GM19328 (cell line): ENCODE data around the gene MTFP1.

Source experiments
- ATAC-seq: cut with Tn5 transposase; IDR thresholded peaks from one replicate; pipeline ENCODE4 v1.9.1; 2021; ENCODE audit warnings: mild to moderate bottlenecking, moderate library complexity; ENCODE audit not compliant: unreplicated experiment

Gene MTFP1, protein sequence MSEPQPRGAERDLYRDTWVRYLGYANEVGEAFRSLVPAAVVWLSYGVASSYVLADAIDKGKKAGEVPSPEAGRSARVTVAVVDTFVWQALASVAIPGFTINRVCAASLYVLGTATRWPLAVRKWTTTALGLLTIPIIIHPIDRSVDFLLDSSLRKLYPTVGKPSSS

DNA sequence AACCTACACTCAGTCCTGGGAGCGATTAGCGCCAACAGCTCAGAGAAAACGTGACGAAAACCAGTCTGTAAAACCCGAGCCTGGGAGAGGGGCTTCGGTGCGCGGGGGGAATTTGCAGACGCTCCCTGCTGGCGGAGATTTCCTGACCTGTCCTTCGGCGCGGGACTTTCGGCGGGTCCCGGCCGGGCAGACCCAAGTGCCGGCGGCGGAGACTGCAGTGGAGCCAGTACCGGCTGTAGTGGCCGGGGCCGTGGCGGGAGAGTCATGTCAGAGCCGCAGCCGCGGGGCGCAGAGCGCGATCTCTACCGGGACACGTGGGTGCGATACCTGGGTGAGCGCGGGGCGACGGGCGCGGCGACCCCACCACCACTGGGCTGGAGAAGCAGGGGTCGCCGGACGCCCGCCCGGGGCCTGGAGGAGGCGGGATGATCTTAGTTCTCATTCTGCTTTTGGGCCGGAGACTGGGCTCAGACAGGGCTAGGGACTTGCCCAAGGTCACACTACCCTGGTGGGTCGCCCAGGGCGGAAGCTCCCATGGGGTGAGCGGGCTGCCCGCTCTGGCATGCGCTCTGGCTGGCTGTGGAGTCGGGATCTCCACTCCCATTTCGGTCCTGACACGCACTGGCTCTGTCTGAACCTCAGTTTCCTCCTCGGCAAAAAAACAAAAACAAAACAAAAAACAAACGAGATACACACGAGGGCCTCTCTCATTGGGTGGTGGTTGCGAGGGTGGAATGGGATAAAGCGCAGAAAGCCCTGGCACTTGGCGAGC, at the start of gene MTFP1:
Gene MTFP1, plus strand, starts transcription at position 153 of the 772 bp plus-strand sequence. Its CDS starts 112 bp downstream, at position 265.
- ATAC-seq = no peak

DNA sequence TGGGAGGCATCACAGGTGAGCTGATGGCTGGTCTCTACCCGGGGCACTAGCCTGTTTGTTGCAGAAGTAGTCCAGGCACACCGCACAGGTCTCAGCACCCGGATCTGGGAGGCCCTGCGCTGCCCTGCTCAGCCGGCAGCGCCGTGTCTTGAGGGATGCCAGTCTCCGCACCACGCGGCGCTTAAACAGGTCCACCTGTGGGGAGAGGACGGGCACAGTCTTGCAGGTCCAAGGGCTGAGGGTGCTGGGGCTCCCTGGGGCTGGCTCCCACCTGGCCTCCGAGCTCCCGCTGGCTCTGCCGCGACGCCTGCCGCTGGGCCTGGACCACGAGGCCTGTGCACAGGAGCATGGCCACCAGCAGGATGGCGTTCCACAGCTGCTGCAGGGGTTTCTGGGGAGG, 45.6 kb upstream of the MTFP1 start:
- ATAC-seq = no peak

DNA sequence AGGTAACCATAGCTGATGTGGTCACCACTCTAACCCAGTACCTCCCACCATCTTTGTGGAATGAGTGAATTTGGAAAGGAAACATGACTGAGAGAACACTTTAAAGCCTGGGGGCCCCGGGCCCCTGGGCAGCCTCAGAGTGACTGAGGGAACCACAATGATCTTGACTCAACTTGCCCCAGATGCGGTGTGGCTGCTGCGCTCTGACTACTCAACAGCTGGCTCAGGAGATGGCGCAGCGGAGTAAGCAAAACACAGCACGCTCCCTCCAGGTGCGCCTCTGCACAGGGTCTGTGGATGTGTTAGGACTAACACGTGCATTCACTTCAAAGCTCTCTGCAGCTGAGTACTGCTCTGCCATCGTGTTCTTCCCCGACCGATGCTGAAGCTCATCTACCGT, 44.3 kb upstream of the MTFP1 start:
- ATAC-seq = no peak

DNA sequence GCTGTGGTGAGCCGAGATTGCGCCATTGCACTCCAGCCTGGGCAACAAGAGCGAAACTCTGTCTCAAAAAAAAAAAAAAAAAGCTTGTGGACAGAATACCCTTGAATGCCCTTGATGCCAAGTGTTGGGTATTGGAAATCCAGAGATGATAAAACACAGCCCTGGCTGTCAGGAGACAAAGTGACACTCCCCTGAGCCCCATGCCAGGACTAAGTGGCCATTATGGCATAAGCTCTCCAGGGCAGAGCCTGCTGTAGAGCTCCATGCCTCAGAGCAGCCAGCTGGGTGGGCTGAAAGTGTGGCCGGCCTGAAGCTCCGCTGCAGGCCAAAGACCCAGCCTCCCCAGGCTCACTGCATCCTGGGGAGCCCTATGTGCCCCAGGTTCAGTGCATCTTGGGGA, 43.2 kb upstream of the MTFP1 start:
- ATAC-seq = no peak

DNA sequence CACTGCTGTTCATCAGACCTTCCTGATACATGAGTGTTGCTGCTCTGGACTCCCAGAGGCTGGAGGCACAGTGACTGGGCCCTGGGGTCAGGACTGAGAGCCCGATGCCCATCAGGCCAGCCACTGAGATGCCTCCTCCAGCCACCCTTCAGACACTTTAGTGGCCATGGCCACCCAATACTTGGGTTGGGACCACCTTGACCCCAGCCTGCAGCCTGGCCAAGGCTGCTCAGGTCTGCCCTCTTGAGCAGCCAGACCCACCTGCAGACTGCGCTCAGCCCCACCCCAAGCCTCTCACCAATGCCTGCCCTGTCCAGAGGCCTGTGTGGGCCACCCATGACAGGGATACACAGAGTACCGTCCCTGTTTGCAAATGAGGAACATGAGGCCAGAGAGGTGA, 42.5 kb upstream of the MTFP1 start:
- ATAC-seq = no peak

DNA sequence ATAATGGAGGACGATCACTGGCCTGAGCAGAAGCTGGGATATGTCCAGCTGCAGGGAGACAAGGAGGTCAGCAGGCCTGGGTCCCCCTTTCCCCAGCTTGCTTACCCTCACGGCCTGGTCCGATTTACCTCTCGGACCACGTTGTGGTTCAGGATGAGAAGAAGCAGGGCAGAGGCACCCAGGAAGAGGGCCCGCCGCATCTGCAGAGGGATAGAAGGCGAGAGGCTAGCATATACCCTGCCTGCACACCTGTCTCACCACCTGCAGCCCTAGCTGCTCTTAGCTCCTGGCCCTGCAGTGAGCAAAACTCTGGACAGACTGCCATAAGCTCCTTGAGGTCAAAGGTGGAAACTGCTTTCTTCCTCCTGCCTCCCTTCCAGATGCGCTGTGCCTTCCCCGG, 39.6 kb upstream of the MTFP1 start:
- no peak for ATAC-seq

DNA sequence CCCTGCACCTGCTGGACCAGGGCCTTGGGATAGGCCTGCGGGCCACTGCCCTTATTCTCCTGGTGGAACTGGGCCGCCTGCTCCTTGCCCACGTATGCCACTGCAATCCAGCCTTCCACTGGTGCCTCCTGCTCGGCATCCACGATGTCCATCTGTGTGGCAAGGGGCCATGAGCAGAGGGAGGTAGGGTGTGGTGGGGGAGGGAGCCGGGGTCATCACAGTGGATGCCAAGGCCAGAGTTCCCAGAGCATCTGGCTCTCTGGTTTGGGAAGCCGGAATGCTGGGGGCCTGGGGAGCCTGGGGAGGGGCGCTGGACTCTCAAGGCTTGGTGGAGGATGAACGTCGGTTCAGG, 39.0 kb upstream of the MTFP1 start:
- ATAC-seq = no peak

DNA sequence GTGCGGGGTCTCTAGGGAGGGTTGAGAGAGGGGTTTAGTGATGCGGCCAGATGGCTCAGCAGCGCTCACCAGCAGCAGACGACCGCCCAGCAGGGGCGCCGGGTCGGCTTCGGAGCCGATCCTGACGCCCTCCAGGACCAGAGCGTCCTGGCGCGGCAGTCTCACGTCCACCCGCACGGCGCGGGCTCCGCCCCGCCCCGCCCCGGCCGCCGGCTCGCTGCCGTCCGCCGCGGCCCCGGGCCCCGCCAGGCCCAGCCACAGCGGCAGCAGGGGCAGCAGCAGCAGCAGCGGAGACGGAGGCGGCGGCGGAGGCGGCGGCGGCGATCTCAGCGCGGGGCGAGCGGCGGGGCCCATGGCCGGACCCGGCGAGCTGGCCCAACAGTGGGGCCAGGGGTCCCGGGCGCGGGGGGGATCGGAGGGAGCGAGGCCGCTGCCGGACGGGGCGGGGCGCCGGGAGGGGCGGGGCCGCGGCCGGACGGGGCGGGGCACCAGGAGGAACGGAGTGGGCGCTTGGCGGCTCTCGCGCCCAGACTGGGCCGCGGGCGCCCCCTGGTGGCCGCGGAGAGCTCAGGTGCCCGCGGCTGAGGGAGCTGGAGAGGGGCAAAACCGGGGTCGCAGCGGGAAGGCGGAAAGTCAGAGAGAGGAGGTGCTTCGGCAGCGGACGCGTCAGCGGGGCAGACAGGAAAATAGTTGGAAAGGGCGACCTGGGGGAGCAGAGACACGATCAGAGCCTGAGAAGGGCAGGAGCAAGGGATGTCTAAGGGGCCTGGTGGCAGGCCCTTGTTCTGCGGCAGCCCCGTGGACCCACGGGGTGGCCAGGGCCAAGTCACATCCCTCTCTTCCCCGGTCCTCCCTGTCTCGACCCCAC, 38.4 kb upstream of the MTFP1 start, which contains the start of gene RNF215:
Gene RNF215, minus strand, starts transcription at position 452 of the 868 bp plus-strand sequence. Its CDS starts 98 bp downstream, at position 354.
- ATAC-seq = peak; percentile 58

DNA sequence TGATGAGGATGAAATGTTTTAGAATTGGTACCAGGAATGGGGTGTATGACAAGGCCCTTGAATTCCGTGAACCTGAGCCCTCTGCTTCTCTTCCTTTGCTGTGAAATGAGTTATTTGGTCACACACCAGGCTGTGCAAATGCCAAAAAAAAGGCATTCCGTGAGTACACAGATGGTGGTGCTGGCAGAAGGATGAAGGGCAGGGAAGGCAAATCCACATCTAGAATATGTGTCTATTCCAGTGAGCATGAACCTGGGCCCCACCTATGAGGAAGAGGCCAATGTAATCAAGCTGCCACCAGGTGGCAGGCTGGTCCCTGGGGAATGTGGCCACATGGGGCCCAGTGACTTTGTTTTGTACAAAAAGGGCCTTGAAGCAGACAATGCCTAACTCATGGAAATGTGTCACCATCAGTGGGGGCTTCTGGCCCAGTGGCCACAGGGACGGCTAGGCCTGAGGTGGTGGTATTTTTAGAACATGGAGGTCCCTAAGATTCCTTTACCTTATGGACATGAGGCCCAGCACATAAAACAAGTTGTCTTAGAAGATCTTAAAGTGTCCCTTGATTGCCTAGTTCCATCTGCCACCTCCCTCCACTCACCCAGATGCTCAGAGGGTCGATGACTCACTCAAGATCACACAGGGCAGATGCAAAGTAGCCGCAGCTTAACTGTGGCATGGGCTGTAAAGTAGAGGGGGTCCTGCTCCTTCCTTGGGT, 34.4 kb upstream of the MTFP1 start:
- ATAC-seq = no peak

DNA sequence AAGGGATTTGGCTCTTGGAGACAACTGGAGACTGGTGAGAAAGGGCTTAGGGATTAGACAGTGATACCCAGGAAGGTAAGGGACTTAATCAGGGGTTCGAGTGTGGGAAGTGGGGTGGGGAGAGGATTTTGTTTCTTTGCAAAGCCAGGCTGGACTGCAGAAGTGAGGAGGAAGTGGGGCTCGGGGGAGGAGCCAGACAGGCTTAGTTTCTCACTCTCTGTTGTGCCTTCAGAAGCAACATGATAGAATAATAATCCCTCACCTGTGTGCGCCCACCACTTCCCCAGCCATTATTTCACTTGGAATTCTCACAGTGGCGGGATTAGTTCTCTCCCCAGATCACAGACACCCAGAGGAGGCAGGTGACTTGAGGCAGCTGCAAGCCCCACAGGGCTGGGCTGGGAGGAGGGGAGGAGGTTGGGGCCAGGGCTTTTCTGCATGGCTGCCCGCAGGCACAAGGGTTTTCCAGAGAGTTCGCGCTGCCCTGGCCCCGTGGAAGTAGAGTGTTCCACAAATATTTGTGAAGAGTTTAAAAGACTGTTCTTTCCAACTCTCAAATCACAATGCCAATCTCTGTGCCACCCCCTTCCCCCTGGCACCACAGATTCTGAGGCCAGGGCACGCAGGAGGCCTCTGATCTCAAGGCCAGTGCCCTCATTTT, 32.8 kb upstream of the MTFP1 start:
- ATAC-seq = no peak

DNA sequence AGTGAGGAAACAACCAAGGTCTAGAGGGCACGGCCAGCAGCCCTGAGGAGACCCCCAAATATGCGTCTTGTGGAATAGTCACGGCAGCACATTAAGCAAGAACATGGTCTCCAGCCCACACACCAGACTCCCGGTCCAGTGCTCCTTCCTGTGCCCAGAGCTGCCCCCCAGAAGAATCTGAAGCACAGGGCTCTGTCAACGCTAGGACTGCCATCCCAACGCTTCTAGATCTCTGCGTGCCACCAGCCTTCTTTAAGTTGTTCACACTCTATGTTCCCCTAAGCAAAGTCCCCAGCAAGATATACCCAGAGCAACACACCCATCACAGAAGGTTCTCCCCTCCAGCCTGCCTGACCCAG, 32.3 kb upstream of the MTFP1 start:
- no peak for ATAC-seq

DNA sequence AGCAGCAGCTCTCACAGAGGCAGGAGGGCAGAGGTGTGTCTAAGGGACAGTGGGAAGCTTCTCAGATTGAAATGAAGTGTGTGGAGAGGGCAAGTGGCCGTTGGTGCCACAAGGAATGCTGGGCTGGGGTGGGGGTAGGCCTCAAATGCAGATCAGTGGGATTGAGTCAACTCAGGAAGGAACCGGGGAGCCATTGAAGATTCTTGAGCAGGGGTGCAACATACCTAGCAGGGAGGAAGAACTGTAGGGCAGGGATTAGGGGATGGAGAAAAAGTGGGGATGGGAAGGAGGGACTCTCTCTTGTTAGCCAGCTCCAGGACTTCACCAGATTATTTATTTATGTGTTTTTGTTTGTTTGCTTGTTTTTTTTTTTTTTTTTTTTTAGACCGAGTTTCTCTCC, 31.7 kb upstream of the MTFP1 start:
- ATAC-seq = no peak

DNA sequence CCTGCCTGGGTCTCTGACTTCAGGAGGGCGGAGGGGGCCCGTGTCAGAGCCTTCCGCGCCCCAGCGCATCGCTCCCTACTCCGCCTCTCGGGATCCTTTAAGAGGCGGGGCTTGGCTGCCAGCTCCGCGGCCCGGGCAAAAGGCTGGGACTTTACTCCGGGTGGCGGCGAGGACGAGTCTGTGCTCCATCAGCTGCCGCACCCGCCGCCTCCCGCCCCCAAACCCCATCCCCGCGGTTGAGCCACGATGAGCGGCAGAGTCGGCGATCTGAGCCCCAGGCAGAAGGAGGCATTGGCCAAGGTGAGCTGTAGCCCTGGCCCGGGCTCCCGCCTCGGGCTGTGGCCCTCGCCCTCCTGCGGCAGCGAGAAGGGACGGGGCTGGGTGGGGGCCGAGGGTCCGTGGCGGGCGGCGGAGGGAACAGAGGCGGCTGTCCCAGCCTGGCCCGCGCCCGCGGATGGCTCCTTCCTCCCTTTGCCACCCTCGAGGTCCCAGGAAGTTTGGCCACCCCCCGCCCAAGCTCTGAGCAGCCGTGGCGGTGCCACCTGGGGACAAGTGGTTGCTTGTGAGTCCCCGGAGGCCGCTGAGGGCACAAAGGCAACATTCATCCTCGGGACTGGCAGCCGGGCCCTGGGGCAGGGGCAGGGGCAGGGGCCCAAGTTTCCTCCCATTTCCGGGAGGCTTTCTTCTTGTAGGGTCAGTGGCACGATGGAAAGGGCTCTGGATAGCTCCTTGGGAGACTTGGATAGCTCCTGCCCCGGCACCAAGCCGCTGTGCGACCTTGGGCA, 28.5 kb upstream of the MTFP1 start, which contains the start of gene SEC14L2:
Gene SEC14L2, plus strand, starts transcription at position 148 of the 785 bp plus-strand sequence. Its CDS starts 99 bp downstream, at position 247.
- ATAC-seq = no peak

DNA sequence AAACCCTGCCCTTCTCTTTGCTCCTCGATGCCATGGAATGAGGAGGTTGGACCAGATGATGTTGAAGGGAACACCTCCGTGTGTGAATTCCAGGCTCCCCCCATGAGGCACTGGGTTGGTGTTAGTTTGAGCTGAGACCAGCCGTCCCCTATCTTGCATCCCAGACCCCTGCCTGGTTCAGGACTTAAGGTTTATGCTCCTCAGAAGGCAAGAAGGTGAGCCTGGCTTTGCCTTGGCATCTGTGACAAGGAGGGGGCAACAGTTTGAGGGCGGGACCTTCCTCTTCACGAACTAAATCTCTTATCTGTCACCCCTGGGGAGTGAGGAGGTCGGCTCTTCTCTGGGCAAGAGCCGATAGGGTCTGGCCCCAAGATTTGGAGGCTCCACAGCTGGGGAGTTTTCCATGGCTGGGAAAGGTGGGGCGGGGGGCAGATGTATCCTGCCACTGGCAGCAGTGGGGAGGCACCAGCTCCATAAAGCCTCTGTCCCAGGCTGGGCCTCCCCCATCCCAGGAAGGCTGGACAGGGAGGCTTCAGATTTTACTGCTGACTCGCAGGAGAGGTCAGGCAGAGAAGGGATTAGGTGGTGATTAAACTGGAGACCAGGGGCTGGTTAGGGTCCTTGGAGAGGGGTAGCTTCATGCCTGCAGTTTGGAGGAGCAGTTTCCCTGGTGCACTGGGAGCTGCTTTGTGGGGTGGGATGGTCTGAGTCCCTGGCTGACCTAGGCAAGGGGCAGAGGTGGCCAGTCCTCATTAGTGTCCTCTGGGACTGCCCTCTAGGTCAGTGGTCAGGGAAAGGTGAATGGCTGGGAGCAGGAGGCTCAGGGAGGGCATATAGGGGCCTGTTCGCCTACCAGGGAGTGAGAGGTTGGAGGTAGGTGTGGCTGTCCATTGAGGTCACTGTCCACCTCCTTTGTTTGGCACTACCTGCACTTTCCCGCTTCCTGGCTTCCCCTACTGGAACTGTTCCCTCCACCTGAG, 27.6 kb upstream of the MTFP1 start:
- no peak for ATAC-seq

DNA sequence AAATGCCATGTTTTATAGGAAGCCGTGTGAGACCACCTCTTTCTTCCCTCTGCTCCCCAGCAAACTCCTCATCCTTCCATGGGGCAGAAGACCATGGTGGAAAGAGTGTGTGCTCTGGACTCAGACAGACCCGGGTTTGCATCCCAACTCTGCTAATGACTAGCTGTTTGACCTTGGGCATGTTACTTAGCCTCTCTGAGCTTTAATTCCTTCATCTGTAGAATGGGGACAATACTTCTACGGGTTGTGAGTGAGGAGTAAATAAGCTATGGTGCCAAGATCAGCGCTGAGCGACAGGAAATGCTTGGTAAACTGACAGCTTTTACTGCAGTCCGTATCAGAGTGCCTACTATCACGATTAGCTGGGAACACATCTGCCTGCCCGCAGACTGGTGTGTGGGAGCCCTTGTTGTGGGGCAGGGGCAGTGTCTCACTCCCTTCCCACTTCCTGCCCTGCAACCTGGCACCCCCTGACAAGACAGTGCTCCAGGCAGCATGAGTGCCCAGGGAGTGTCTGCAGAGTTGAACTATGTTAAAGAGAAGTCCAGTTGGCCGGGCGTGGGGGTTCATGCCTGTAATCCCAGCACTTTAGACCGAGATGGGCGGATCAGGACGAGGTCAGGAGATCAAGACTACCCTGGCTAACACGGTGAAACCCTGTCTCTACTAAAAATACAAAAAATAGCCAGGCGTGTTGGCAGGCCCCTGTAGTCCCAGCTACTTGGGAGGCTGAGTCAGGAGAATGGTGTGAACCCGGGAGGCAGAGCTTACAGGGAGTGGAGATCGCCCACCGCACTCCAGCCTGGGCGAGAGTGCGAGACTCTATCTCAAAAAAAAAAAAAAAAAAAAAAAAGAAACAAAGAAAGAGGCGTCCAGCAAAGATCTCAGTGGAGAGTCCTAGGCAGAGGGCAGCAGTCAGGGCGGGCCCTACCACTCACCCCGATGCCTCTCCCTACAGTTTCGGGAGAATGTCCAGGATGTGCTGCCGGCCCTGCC, 26.6 kb upstream of the MTFP1 start:
- no peak for ATAC-seq

DNA sequence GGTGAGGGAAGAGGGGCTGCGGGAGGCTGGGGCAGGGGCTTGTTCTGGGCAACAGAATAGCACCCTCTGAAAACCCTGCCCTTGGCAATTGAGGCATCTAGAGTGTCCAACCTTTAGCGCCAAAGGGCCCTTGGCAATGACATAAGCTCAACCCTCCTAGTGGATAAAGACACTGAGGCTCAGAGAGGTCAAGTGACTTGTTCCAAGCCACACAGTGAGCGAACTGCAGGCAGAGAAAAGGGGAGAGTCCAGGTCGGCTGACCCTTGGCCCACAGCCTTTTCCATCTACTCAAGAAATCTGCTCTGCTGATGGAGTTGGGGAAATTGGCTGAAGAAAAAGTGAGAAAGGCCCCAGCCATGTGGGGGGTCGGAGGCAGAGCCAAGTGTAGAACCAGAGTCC, 25.9 kb upstream of the MTFP1 start:
- ATAC-seq = no peak

DNA sequence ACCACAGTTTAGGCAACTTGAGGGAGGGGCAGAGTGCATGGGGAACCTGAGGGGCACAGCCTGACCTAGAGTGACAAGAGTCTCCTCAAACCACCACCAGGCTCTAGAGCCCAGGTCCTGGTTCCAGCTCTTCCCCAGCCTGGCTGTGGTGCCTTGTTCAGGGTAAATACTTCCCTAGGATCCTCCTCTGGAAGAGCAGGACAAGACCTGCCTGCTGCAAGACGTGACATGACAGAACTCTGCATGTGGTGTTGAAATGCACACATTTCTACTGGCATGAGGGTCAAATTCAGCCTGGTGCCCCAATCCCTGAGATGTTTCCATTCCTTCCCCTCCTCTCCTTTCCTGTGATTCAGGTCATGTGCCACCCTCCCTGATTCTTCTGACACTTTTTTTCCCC, 25.4 kb upstream of the MTFP1 start:
- no peak for ATAC-seq
